Spinal cord (tissue), 10 donors: ENCODE results near the gene TJP1. TPM values are rescaled to one million over a fixed set of nuclear protein-coding genes. Genes with fewer than 3 reads are reported as not detected.
"Not testable (repeated sequence)": the region's sequence is repeated elsewhere in the genome, so short reads cannot be mapped to it uniquely, and the experiment has no call there.

Experiments
- DNase-seq, 6 donors: peaks; one replicate each; pipeline versions ENCODE4 v3.0.0 to v3.0.0-alpha.2; 2013 to 2015; ENCODE audit warnings: low spot score in 6 of 6, low read depth in 4 of 6
- H3K27ac ChIP-seq: one replicate; pipeline ENCODE4 v1.5.1; 2013; ENCODE audit warnings: low read depth, low read length, control low read depth
- H3K27me3 ChIP-seq: one replicate; pipeline ENCODE4 v1.6.1; 2013; ENCODE audit warnings: low read length; ENCODE audit not compliant: control insufficient read depth, insufficient read depth
- H3K36me3 ChIP-seq: one replicate; pipeline ENCODE4 v1.6.1; 2013; ENCODE audit warnings: low read length; ENCODE audit not compliant: control insufficient read depth, insufficient read depth
- H3K4me1 ChIP-seq: one replicate; pipeline ENCODE4 v1.6.1; 2013; ENCODE audit warnings: low read length; ENCODE audit not compliant: control insufficient read depth, insufficient read depth
- H3K4me3 ChIP-seq: one replicate; pipeline ENCODE4 v1.5.1; 2013; ENCODE audit warnings: low read depth, low read length, control low read depth
- H3K9me3 ChIP-seq: one replicate; pipeline ENCODE4 v1.6.1; 2013; ENCODE audit warnings: low read length; ENCODE audit not compliant: control insufficient read depth, insufficient read depth
- WGBS: methylation state at CpG from one replicate; pipeline ENCODE4 v1.1.5; 2013; ENCODE audit warnings: missing lambda C conversion rate; ENCODE audit not compliant: insufficient coverage; 5-methylcytosine and 5-hydroxymethylcytosine counted together
- polyA plus RNA-seq, 2 donors: library from polyadenylated mRNA; unstranded; fragments of 120-200 nt; gene quantifications; one replicate each; pipeline ENCODE4 v1.2.1, GENCODE V29; 2013; ENCODE audit not compliant: insufficient read length in 2 of 2
- total RNA-seq, 2 donors: library from RNA; depleted of rRNA in 1 of 2; stranded (reverse); fragments of 120-200 nt in 1 of 2; fragments of >200 nt in 1 of 2; gene quantifications; one replicate each; pipeline versions ENCODE4 v1.2.3 to v1.2.4, GENCODE V29; 2013 to 2014
- donor health status: healthy.

Gene TJP1
- total and polyA plus RNA-seq, 4 donors, result 95.2 to 192 (median 127) TPM

- Histone ChIP-seq H3K4me1 (no peaks in the 10 kb centered on the region), H3K36me3 (peaks cover 11% of the 10 kb centered on the region)
Measured at GRCh38 chr15:29773000-29773399, 49.3 kb downstream of the TJP1 start.

DNA sequence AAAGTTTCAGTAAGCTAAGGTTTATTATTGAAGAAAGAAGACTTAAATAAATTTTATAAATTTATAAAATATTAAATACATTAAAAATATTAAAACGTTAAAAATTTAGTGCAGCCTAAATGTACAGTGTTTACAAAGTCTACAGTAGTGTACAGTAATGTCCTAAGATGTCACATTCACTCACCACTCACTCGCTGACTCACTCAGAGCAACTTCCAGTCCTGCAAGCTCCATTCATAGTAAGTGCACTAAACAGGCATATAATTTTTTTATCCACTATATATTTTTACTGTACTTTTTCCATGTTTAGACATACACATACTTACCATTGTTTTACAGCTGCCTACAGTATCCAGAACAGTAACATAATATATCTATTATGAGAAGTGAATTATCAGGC lies 51.5 kb downstream of the TJP1 start:
- Histone ChIP-seq H3K27me3 (no peaks in the 10 kb centered on the region), H3K4me3 (no peak overlapping the region), H3K9me3 (no peaks in the 10 kb centered on the region), H3K36me3 (peaks cover 13% of the 10 kb centered on the region), H3K4me1 (no peaks in the 10 kb centered on the region), H3K27ac (no peak overlapping the region)
- WGBS, result 80% methylated on average over 1 of the region's 2 CpGs
- DNase-seq, result no peak

More at GRCh38 chr15:29773000-29773399, 49.3 kb downstream of the TJP1 start:
- H3K27ac ChIP-seq, result no peak overlapping the region
- H3K4me3 ChIP-seq, result no peak overlapping the region
- DNase-seq, result no peak
- H3K27me3 ChIP-seq, result no peaks in the 10 kb centered on the region
- WGBS, result 100% methylated on average over 2 of the region's 4 CpGs
- H3K9me3 ChIP-seq, result no peaks in the 10 kb centered on the region

DNA sequence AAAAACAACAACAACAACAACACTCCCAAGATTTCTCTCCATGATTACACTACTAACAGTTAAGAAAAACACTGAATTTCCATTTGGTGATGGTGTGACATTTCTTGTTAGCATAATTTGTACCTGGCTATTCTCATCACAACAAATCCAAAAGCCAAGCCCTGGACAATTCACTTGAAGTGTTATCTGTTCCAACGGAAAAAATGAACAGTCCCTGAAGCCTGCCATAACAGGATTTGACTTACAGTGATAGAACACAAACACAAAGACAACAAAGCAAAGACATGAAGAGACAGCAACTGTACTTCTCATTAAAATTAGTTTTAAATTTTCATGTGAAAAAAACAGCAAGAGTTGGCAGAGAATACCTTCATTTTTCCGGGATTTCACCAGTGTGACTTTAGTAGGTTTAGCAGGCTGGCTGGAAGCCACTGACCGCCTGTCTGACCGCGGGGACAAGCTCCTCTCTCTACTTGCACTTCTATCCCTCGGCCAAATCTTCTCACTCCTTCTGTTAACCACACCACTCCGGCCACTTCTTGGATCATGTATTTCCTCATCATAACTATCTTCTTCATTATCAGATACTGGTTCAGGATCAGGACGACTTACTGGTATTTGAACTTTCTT lies 56.3 kb downstream of the TJP1 start:
- peaks cover 13% of the 10 kb centered on the region for H3K36me3 ChIP-seq
- no peaks in the 10 kb centered on the region for H3K9me3 ChIP-seq
- H3K4me1 ChIP-seq, result no peaks in the 10 kb centered on the region
- H3K4me3 ChIP-seq, result no peak overlapping the region
- no peak overlapping the region for H3K27ac ChIP-seq
- no peaks in the 10 kb centered on the region for H3K27me3 ChIP-seq
- 68% methylated on average over 6 of the region's 8 CpGs for WGBS
- peak in 1 of 6 donors; percentile 20 for DNase-seq

GRCh38 chr15:29765234-29765841 lies 56.9 kb downstream of the TJP1 start:
- Histone ChIP-seq H3K27me3 (no peaks in the 10 kb centered on the region), H3K27ac (no peak overlapping the region), H3K36me3 (peaks cover 15% of the 10 kb centered on the region), H3K4me3 (no peak overlapping the region), H3K4me1 (no peaks in the 10 kb centered on the region), H3K9me3 (no peaks in the 10 kb centered on the region)
- no peak for DNase-seq
- 80% methylated on average over 1 of the region's 3 CpGs for WGBS

- peaks cover 6% of the 10 kb centered on the region for H3K36me3 ChIP-seq
- WGBS, result no CpG with 5 or more reads among the region's 2 CpGs
Measured at GRCh38 chr15:29759596-29759995, 62.7 kb downstream of the TJP1 start.

GRCh38 chr15:29756358-29757267 lies 65.7 kb downstream of the TJP1 start:
- Histone ChIP-seq H3K36me3 (peaks cover 6% of the 10 kb centered on the region), H3K4me3 (no peak overlapping the region), H3K27me3 (no peaks in the 10 kb centered on the region), H3K9me3 (no peaks in the 10 kb centered on the region), H3K4me1 (no peaks in the 10 kb centered on the region), H3K27ac (peak overlapping the region; percentile 54)
- WGBS, result no CpG with 5 or more reads among the region's 5 CpGs
- peak in 1 of 6 donors; percentile 47 for DNase-seq

More at GRCh38 chr15:29759596-29759995, 62.7 kb downstream of the TJP1 start:
- H3K4me1 ChIP-seq, result no peaks in the 10 kb centered on the region
- no peak overlapping the region for H3K4me3 ChIP-seq
- H3K9me3 ChIP-seq, result no peaks in the 10 kb centered on the region
- H3K27me3 ChIP-seq, result no peaks in the 10 kb centered on the region
- no peak overlapping the region for H3K27ac ChIP-seq
- no peak for DNase-seq

DNA sequence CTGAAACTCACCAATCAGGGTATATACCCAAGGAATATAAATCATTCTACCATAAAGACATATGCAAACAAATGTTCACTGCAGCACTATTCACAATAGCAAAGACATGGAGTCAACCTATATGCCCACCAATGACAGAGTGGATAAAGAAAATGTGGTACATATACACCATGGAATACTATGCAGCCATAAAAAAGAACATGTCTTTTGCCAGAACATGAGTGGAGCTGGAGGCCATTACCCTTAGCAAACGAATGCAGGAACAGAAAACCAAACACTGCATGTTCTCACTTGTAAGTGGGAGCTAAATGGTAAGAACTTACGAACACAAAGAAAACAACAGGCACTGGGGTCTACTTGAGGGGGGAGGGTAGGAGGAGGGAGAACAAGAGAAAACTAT lies 68.3 kb downstream of the TJP1 start:
- not testable (repeated sequence) for DNase-seq, H3K4me1 ChIP-seq, H3K27me3 ChIP-seq, H3K27ac ChIP-seq, H3K36me3 ChIP-seq, H3K9me3 ChIP-seq, H3K4me3 ChIP-seq
- WGBS, result 100% methylated on average over 1 of the region's 2 CpGs

- no peak for DNase-seq
- Histone ChIP-seq H3K27ac (no peak overlapping the region), H3K4me1 (peaks cover 3% of the 10 kb centered on the region), H3K4me3 (no peak overlapping the region), H3K27me3 (no peaks in the 10 kb centered on the region), H3K9me3 (no peaks in the 10 kb centered on the region), H3K36me3 (peaks cover 6% of the 10 kb centered on the region)
- no CpG with 5 or more reads among the region's 7 CpGs for WGBS
Measured at GRCh38 chr15:29753506-29753905, 68.8 kb downstream of the TJP1 start.

DNA sequence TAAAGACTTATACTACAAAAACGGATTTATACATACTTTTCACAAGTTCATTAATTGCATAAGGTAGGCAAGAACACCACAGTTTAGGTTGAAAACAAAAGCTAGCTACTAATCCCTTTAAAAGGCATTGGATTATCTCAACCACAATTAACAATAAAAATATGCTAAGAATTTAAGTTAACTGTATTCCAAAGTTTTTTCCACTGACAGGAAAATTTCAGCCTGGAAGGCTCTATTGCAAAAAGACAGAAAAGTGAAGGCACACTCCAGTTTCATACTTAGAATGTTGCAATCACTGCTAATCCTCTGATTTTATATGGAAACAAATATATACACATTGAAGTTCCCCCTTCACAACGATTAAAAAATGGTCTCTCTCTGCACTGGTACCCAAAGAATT lies 71.5 kb downstream of the TJP1 start:
- H3K4me1 ChIP-seq, result peaks cover 3% of the 10 kb centered on the region
- no peaks in the 10 kb centered on the region for H3K27me3 ChIP-seq
- no peaks in the 10 kb centered on the region for H3K9me3 ChIP-seq
- peaks cover 6% of the 10 kb centered on the region for H3K36me3 ChIP-seq
- no peak overlapping the region for H3K27ac ChIP-seq
- no CpG with 5 or more reads among the region's 2 CpGs for WGBS
- DNase-seq, result no peak
- no peak overlapping the region for H3K4me3 ChIP-seq
